ENCODE results near the gene SP3.

- TF ChIP-seq GATA3 (IDR thresholded peaks at IDR 0.05; ENCODE audit: low read depth, low read length) (no peak), GATA2 (IDR thresholded peaks at IDR 0.05; ENCODE audit: low read depth, low read length) (no peak)
Observed at GRCh38 chr2:173947131-173947530, 18.0 kb downstream of the SP3 start.

All from SH-SY5Y (cell line).